PFSK-1 (cell line): ENCODE data around the gene IFT25. TPM values are rescaled to one million over a fixed set of nuclear protein-coding genes. Genes with fewer than 3 reads are reported as not detected.
A peak's percentile ranks its signal among the peaks of the same experiment; 100 is the strongest.

Source experiments
- FOXP2 ChIP-seq: optimal IDR thresholded peaks from 2 replicates; pipeline ENCODE3; 2011; ENCODE audit warnings: borderline replicate concordance, control low read depth, inconsistent platforms; ENCODE audit not compliant: insufficient read depth; ENCODE audit errors: extremely low read length, extremely low read depth
- POLR2AphosphoS5 ChIP-seq: IDR thresholded peaks from 2 replicates; pipeline ENCODE4 v1.6.1; 2012; ENCODE audit warnings: low read depth, mild to moderate bottlenecking, control low read depth, low read length, moderate library complexity
- REST ChIP-seq, 2 experiments: IDR thresholded peaks; 2 replicates each; pipeline versions ENCODE4 v1.6.1 to v1.8.0; 2011 to 2012; ENCODE audit warnings: low read depth in 2 of 2, low read length in 2 of 2, control low read depth in 1 of 2, inconsistent platforms in 1 of 2, mild to moderate bottlenecking in 1 of 2, moderate library complexity in 1 of 2; ENCODE audit not compliant: insufficient read depth in 1 of 2
- SIN3A ChIP-seq: IDR thresholded peaks from 2 replicates; pipeline ENCODE4 v1.6.1; 2012; ENCODE audit warnings: mild to moderate bottlenecking, low read length, moderate library complexity, borderline replicate concordance; ENCODE audit not compliant: insufficient read depth
- TAF1 ChIP-seq: IDR thresholded peaks from 2 replicates; pipeline ENCODE4 v1.6.1; 2012; ENCODE audit warnings: low read length, control low read depth, borderline replicate concordance; ENCODE audit not compliant: insufficient read depth
- polyA plus RNA-seq: library from polyadenylated mRNA; unstranded; fragments of >200 nt; gene quantifications from one replicate; pipeline ENCODE4 v1.2.1, GENCODE V29; 2012; ENCODE audit warnings: low read depth, missing spikeins; ENCODE audit not compliant: insufficient read length

IFT25 gene
- 21.3 TPM for polyA plus RNA-seq

DNA sequence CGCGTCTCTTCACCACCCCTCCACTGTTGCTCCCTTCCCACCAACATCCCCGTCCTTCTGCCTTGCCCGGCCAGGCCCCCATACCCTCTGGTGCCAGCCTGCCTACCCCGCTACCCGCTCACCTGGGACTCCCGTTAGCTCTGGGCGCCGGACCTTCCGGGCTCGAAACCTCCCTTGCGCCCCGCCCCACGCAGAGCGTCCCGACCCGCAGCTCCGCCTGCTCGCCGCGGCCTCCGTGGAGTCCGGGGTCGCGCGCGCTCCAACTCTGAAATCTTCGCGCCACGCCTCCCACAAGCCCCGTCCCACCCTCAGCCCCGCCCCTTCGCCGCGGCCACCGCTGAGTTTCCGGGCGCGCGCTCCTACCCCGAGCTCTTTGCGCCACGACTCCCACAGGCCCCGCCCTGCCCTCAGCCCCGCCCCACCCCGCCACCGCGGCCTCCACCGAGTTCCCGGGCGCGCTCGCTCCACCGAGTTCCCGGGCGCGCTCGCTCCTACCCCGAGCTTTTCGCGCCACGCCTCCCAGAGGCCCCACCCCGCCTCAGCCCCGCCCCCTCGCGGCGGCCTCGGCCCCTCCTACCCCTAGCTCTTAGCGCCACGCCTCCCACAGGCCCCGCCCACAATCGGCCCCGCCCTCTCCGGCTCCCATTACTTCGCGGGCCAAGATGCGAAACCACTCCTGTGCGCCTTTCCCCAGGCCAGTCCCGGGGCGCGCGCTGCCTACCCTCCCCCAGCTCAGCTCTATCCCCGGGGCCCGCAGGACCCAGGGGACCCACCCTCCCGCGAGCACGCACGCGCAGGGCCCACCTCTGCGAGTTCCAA is at the start of gene IFT25:
TSS of gene IFT25 (minus strand) at position 267 of the 819 bp plus-strand sequence. CDS start 5,617 bp downstream, outside the sequence.
- TF ChIP-seq SIN3A = no peak
- no peak for TF ChIP-seq FOXP2
- TF ChIP-seq REST (IDR thresholded peaks at IDR 0.05; ENCODE audit: insufficient read depth in 1 of 2, low read depth in 2 of 2, low read length in 2 of 2) = 0 out of 4 replicates have a peak, but pooled peaks of 1 of the 2 experiments have one; percentile 12
- TF ChIP-seq TAF1 = 0 out of 2 replicates have a peak, but pooled peaks have one; percentile 27
- TF ChIP-seq POLR2AphosphoS5 = peak; percentile 64

- TF ChIP-seq REST (IDR thresholded peaks at IDR 0.05; ENCODE audit: insufficient read depth in 1 of 2, low read depth in 2 of 2, low read length in 2 of 2) (no peak), FOXP2 (no peak), TAF1 (no peak), SIN3A (no peak), POLR2AphosphoS5 (no peak)
Observed at GRCh38 chr1:53992085-53992874, 46.8 kb upstream of the IFT25 start.

DNA sequence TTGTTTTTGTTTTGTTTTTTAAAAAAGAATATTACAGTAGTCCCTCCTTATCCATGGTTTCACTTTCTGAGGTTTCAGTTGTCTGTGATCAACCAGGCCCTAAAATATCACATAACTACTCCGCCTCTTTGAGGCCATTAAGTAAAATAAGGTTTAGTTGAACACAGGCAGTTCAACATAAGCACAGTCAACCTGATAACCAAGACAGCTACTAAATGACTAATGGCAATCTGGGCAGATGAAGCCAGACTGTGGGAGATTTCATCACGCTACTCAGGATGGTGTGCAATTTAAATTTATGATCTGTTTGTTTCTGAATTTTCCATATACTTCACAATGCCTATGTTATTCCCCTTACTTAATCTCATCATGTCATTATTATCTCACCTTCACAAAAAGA is 42.4 kb upstream of the IFT25 start:
- TF ChIP-seq TAF1 (no peak), SIN3A (no peak), REST (IDR thresholded peaks at IDR 0.05; ENCODE audit: insufficient read depth in 1 of 2, low read depth in 2 of 2, low read length in 2 of 2) (no peak), FOXP2 (no peak), POLR2AphosphoS5 (no peak)

- TF ChIP-seq POLR2AphosphoS5 (no peak), SIN3A (no peak), REST (IDR thresholded peaks at IDR 0.05; ENCODE audit: insufficient read depth in 1 of 2, low read depth in 2 of 2, low read length in 2 of 2) (no peak), TAF1 (no peak), FOXP2 (no peak)
Observed at GRCh38 chr1:53986458-53986857, 41.0 kb upstream of the IFT25 start.
